ENCODE results near the gene DNPEP.

Gene DNPEP

GRCh38 chr2:219387306-219388120, at the start of gene DNPEP:
Gene DNPEP, minus strand, starts transcription at chr2:219387912. Its CDS starts 118 bp downstream, at chr2:219387794.
- DNase-seq, result peak; percentile 87

- DNase-seq, result no peak
Measured at GRCh38 chr2:219437141-219437540, 49.4 kb upstream of the DNPEP start.

GRCh38 chr2:219436491-219436890, 48.8 kb upstream of the DNPEP start:
- no peak for DNase-seq

- DNase-seq, result no peak
Measured at GRCh38 chr2:219435701-219436100, 48.0 kb upstream of the DNPEP start.

- no peak for DNase-seq
Measured at GRCh38 chr2:219434718-219435525, 47.2 kb upstream of the DNPEP start, which contains the start of gene SPEG. Gene SPEG, plus strand, starts transcription at chr2:219434843. Its CDS starts 135 bp downstream, at chr2:219434978.

- DNase-seq, result no peak
Measured at GRCh38 chr2:219434468-219434717, 46.7 kb upstream of the DNPEP start.

- no peak for DNase-seq
Measured at GRCh38 chr2:219433666-219434467, 46.2 kb upstream of the DNPEP start.

- no peak for DNase-seq
Measured at GRCh38 chr2:219430633-219431615, 43.2 kb upstream of the DNPEP start.

GRCh38 chr2:219429958-219430606, 42.4 kb upstream of the DNPEP start:
- no peak for DNase-seq

GRCh38 chr2:219428469-219428868, 40.8 kb upstream of the DNPEP start:
- no peak for DNase-seq

- no peak for DNase-seq
Measured at GRCh38 chr2:219426534-219427136, 38.9 kb upstream of the DNPEP start.

GRCh38 chr2:219426068-219426443, 38.3 kb upstream of the DNPEP start:
- DNase-seq, result no peak

- no peak for DNase-seq
Measured at GRCh38 chr2:219425238-219426067, 37.7 kb upstream of the DNPEP start.

- DNase-seq, result no peak
Measured at GRCh38 chr2:219423652-219424377, 36.1 kb upstream of the DNPEP start.

- DNase-seq, result no peak
Measured at GRCh38 chr2:219422952-219423534, 35.3 kb upstream of the DNPEP start.

- DNase-seq, result no peak
Measured at GRCh38 chr2:219421323-219421722, 33.6 kb upstream of the DNPEP start.

- no peak for DNase-seq
Measured at GRCh38 chr2:219420687-219421086, 33.0 kb upstream of the DNPEP start.

GRCh38 chr2:219419331-219420197, 31.9 kb upstream of the DNPEP start:
- DNase-seq, result no peak

All from activated naive CD4-positive, alpha-beta T cell treated with anti-CD3 and anti-CD28 coated beads, Interleukin-2, amount 50 U/mL, for 16 hours (primary cell).